GM19099 (cell line): Measurements from ENCODE around the gene TMEM132E.

ENCODE experiments used
- POLR2A ChIP-seq: IDR thresholded peaks from 3 replicates; pipeline ENCODE4 v1.6.1; 2011; ENCODE audit warnings: low read depth; ENCODE audit not compliant: insufficient read length; ENCODE audit errors: extremely low read depth

The TMEM132E gene

DNA sequence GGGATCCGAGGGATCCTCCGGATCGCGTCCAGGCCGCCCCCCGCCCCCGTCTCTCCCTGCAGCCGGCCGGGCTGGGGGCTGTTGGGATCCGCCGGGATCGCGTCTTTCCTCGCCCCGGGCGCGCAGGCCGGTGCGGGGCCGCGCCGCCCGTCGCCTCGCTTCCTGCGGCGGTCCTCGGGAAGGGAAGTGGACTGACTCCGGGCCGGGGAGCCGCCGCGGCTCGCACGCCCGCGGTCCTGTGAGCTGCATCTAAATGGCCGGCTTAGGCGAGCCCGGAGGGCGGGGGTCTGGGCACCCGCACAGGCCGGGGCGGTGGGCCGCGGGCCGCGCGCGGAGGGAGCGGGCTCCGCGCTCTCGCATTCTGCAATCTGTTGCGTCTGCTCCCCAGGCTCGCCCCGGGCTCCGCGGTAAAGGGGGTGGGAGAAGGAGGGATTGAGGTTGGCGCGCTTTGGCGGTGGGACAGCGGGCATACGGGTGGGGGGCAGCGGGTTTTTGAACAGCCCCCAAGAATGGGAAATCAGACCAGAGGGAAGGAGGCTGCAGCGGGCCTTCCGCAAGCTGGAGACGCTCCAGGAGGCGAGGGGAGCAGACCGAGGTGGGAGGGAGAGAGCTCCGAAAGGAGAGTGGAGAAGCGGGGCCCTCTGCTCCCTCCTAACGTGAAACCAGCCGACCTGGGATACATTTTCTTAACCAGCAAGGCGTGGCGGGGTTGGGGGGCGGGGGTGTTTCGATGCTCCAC is 2.2 kb downstream of the TMEM132E start:
- TF ChIP-seq POLR2A, result no peak

GRCh38 chr17:34582185-34582900 is 3.0 kb downstream of the TMEM132E start:
- TF ChIP-seq POLR2A, result no peak

DNA sequence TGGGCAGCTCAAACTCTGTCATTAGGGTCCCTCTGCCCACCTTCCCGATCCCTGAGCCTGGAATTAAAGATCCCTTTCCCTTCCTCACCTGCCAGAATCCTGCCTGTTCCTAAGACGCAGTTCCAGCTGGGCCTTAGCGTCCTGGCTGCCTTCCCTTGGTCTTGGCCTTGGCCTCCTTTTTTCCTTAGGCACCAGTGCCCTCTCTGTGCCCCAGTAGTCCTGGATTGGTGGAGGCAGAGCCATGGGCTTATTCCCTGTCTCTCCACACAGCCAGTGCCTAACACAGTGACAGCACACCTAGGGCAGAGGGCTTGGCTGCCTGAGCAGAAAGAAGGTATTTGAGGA is 3.5 kb downstream of the TMEM132E start:
- no peak for TF ChIP-seq POLR2A

- no peak for TF ChIP-seq POLR2A
These were observed 5.5 kb downstream of the TMEM132E start for GRCh38 chr17:34584805-34585416.

DNA sequence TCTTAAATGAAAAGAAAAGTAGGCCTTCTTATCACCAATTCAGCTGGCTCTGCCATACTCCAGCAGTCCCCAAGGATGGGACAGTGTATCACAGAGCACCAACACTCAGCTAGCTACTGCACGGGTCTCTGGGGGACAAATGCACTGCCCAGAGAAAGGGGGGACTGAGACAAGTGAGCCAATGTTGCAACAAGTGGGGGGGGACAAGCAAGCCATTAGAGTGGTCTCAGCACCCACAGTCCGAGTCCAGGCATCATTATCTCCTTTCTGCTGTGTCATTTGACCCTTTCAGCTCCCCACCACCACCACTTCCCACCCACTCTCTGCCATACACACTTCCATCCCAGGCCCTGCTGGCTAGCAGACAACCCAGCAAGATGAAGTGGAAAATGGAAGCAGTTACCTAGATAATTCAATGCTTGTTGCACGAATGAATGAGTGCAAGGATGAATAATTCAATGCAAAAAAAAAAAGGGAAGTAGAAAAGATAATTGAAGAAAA is 7.0 kb downstream of the TMEM132E start:
- no peak for TF ChIP-seq POLR2A

DNA sequence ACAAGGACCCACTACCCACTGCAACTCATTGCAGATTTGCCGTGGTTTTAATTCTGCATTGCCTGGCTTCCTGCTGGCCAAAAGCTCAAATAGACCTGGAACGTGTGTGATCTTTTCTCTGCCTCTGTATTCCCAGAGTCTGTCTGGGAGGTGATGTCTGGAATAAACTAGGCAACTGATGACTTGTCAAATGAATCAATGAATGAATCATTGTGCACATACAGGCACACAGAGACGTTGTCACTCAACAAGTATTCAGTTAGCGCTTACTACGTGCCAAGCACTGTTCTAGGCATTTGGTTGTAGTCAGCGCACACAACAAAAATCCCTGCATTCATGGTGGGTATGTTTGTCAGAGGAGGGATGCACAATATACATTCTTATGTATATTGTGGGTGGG is 8.9 kb downstream of the TMEM132E start:
- TF ChIP-seq POLR2A, result no peak

- TF ChIP-seq POLR2A, result no peak
These were observed 10.0 kb downstream of the TMEM132E start for GRCh38 chr17:34589120-34589965.

DNA sequence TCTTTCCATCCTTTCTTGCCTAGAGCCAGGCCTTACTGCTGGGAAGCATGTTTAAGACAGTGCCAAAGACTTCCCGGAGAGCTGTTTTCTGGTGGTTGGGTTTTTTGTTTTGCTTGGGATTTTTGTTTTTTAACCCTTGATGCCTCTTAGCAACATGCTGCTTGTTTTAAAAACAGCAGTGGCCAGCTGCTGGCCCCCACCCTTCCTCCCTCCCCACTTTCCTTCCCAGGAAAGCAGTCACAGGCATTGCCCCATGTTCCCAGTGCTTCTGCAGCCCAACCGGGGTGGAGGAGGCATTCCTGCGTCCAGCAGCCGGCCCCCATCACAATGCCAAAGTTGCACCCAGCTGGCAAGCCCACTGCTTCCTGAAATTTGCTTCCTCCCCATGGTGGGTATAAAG is 12.6 kb downstream of the TMEM132E start:
- no peak for TF ChIP-seq POLR2A

DNA sequence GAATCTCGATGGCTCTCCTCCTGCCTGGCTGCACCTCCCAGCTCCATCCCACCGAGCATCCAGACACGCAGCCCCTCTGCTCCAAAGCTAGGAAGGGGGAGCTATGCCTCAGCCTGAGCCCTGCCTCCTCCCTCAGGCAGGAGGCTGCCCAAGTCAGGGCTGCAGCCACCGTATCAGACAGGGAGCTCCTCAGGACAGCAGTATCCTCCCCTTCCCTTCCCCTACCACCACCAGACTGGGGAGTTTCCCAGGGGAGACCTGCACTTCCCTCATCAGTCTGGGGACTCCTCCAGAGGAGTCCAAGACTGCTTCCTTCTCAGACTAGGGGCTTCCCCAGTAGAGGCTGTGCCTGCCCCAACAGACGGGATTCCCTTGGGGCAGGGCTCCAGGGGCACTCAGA is 17.5 kb downstream of the TMEM132E start:
- TF ChIP-seq POLR2A, result no peak

DNA sequence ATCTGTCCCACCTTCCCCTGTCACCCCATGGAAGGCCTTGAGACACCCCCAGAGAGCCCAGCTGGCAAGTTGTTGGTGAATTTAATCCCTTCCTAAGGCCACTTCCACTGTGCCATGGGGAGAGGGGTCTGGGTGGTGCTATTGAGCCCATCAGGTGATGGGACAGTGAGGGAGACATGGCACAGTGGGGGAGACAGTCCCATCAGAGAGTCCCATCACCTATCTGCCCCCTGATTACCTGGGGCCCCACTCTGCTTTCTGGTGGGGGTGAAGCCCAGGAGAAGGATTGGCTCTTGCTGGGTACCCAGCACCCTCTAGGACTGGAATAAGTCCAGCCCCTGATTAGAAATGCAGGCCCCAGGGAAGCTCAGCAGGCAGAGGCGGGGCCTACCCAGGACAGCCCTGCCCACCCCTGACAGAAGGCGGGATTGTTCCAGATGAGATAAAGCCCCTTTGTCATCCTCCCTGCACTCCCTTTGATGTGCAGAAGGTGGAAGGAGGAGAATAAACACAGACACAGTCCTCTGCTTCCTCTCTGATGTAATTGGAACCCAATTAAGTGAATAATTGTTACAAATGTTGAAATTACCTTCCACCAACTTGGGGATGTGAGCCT is 18.9 kb downstream of the TMEM132E start:
- no peak for TF ChIP-seq POLR2A

DNA sequence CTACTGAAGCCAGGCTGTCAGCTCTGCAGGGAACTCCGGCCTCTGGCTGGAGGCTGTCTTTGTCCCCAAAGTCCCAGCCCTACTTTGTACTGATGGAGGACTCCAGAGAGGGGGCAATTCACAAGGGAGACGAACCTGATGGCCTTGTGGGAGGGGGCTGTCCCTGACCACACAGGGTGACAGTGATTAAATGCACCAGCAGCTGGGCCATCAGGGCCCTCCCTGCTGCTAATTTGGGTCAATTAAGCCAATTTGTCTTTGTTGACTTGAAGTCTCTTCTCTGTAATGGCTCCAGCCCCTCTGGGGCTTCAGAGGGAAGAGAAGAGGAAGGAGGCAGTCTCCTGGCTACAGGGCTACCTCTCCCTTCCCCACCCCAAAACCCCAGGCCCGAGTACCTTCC is 22.0 kb downstream of the TMEM132E start:
- no peak for TF ChIP-seq POLR2A

- TF ChIP-seq POLR2A, result no peak
These were observed 24.6 kb downstream of the TMEM132E start for GRCh38 chr17:34603974-34604373.

DNA sequence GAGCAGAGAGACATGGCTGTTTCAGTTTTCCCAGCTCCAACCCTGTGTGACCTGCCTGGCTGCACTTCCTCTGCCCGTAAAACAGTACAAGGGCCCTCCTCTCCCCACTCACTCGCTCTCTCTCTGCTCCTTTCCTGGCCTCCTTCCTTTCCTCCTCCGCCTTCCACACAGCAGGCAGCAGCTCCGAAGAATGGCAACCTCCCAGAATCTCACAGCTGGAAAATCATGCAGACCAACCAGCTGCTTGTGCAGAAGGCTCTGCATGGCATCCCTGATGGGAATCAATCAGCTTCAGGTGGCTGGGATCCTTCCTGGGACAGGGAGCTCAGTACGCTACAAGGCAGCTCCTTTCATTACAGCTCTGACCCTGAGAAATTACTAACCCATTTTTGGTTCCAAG is 27.4 kb downstream of the TMEM132E start:
- TF ChIP-seq POLR2A, result no peak

DNA sequence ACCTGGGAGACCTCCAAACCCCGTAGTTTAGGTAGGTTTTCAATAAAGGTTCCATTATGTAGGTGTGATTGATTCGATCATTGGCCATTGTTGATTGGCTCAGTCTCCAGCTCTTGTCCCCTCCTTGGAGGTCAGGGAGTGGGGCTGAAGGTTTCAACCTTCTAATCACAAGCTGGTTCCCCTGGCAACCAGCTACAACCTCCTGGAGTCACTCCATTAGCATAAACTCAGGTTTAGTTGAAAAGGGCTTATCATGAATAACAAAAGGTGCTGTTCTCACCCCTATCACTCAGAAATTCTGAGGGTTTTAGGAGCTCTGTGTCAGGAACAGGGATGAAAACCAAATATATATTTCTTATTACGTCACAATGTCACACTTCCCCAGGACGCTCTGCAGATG is 28.5 kb downstream of the TMEM132E start:
- no peak for TF ChIP-seq POLR2A

DNA sequence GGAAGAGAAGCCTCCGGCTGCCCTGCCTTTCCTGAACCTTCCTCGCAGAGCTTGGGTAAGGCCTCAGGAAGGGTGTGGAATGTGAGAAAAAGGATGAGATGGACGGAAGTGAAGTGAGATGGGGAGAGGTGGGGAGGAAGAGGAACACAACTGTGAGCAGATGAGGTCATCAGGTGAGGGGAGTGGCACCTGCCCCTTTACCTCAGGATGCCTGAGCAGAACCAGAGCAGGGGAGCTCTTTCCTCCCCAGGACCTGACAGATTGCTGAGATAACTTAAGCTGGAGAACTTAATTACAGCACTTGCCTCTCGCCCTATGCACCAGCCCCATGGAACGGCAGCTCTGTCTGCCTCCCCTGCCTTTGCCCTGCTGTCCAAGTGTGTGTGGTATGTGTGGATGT is 29.8 kb downstream of the TMEM132E start:
- no peak for TF ChIP-seq POLR2A
